CD4-positive, alpha-beta T cell treated with Interferon gamma for 1 hour (primary cell): ENCODE results near the gene CASP2.
A peak's percentile ranks its signal among the peaks of the same experiment; 100 is the strongest.

Source experiments
- DNase-seq: peaks from one replicate; pipeline ENCODE4 v3.0.0-alpha.2; 2020

CASP2 gene

GRCh38 chr7:143343596-143343995 lies 55.4 kb downstream of the CASP2 start:
- no peak for DNase-seq

GRCh38 chr7:143345428-143345900 lies 57.3 kb downstream of the CASP2 start:
- peak; percentile 62 for DNase-seq

GRCh38 chr7:143346018-143346417 lies 57.9 kb downstream of the CASP2 start:
- no peak for DNase-seq

- no peak for DNase-seq
Observed at GRCh38 chr7:143347950-143348349, 59.8 kb downstream of the CASP2 start.

- DNase-seq, result no peak
Observed at GRCh38 chr7:143351060-143351459, 62.9 kb downstream of the CASP2 start.

GRCh38 chr7:143351574-143351973 lies 63.4 kb downstream of the CASP2 start:
- DNase-seq, result no peak

GRCh38 chr7:143352531-143353002 lies 64.4 kb downstream of the CASP2 start:
- no peak for DNase-seq

- DNase-seq, result no peak
Observed at GRCh38 chr7:143354376-143354775, 66.2 kb downstream of the CASP2 start.

GRCh38 chr7:143354965-143355364 lies 66.8 kb downstream of the CASP2 start:
- DNase-seq, result no peak

GRCh38 chr7:143355450-143356385 lies 67.6 kb downstream of the CASP2 start:
- no peak for DNase-seq

- DNase-seq, result no peak
Observed at GRCh38 chr7:143356414-143357050, 68.4 kb downstream of the CASP2 start.
